ENCODE data around the gene PTTG2. TPM values are rescaled to one million over a fixed set of nuclear protein-coding genes. Genes with fewer than 3 reads are reported as not detected.
A peak's percentile ranks its signal among the peaks of the same experiment; 100 is the strongest.

The PTTG2 gene
- total RNA-seq, 2 donors from 2014 or later: not detected

- no peak for TF ChIP-seq CTCF (conservative IDR thresholded peaks at IDR 0.05)
- no peaks in the 10 kb centered on the region for H3K9me3 ChIP-seq (ENCODE audit: control insufficient read depth, low read length)
- H3K27me3 Mint-ChIP-seq (ENCODE audit: insufficient read depth): no peaks in the 10 kb centered on the region
- no peaks in the 10 kb centered on the region for H3K27me3 ChIP-seq (ENCODE audit: control insufficient read depth, insufficient read depth, low read length, poor library complexity, severe bottlenecking)
- no peak overlapping the region for H3K27ac Mint-ChIP-seq
- no peaks in the 10 kb centered on the region for H3K4me1 ChIP-seq (ENCODE audit: control insufficient read depth, insufficient read depth, low read length)
- H3K4me1 Mint-ChIP-seq: no peaks in the 10 kb centered on the region
- H3K9ac ChIP-seq (ENCODE audit: extremely low read depth, low read length, poor library complexity, severe bottlenecking): no peak overlapping the region
- no peak for DNase-seq
- H3K4me3 Mint-ChIP-seq: no peak overlapping the region
- H3K36me3 Mint-ChIP-seq (ENCODE audit: low read depth): no peaks in the 10 kb centered on the region
- no peak overlapping the region for H3K4me3 ChIP-seq (ENCODE audit: low read length)
- peaks cover 2% of the 10 kb centered on the region for H3K9me3 Mint-ChIP-seq
- H3K27ac ChIP-seq (ENCODE audit: low read depth, low read length): no peak overlapping the region
- WGBS, 2 experiments (ENCODE audit: insufficient coverage in 1 of 2, insufficient read length in 1 of 2): 91 to 94% methylated on average over 4 to 5 of the region's 5 CpGs
- H3K36me3 ChIP-seq (ENCODE audit: control insufficient read depth, insufficient read depth, low read length): no peaks in the 10 kb centered on the region
Observed at GRCh38 chr4:37967736-37968135, 7.5 kb downstream of the PTTG2 start.

- Histone ChIP-seq H3K9me3 (ENCODE audit: control insufficient read depth, low read length) (no peaks in the 10 kb centered on the region), H3K9ac (ENCODE audit: extremely low read depth, low read length, poor library complexity, severe bottlenecking) (no peak overlapping the region), H3K27me3 (ENCODE audit: control insufficient read depth, insufficient read depth, low read length, poor library complexity, severe bottlenecking) (no peaks in the 10 kb centered on the region), H3K4me3 (ENCODE audit: low read length) (no peak overlapping the region), H3K27ac (ENCODE audit: low read depth, low read length) (no peak overlapping the region), H3K4me1 (ENCODE audit: control insufficient read depth, insufficient read depth, low read length) (no peaks in the 10 kb centered on the region), H3K36me3 (ENCODE audit: control insufficient read depth, insufficient read depth, low read length) (no peaks in the 10 kb centered on the region)
- Mint-ChIP-seq H3K27ac (no peak overlapping the region), H3K4me1 (no peaks in the 10 kb centered on the region), H3K9me3 (peaks cover 2% of the 10 kb centered on the region), H3K27me3 (ENCODE audit: insufficient read depth) (no peaks in the 10 kb centered on the region), H3K4me3 (no peak overlapping the region), H3K36me3 (ENCODE audit: low read depth) (no peaks in the 10 kb centered on the region)
- TF ChIP-seq CTCF (conservative IDR thresholded peaks at IDR 0.05): no peak
- 85 to 86% methylated on average over 3 of the region's 3 CpGs for WGBS, 2 experiments (ENCODE audit: insufficient coverage in 1 of 2, insufficient read length in 1 of 2)
- no peak for DNase-seq
Observed at GRCh38 chr4:37968747-37969146, 8.5 kb downstream of the PTTG2 start.

- DNase-seq: peak; percentile 70
- H3K36me3 Mint-ChIP-seq (ENCODE audit: low read depth): no peaks in the 10 kb centered on the region
- H3K9ac ChIP-seq (ENCODE audit: extremely low read depth, low read length, poor library complexity, severe bottlenecking): no peak overlapping the region
- no peaks in the 10 kb centered on the region for H3K4me1 Mint-ChIP-seq
- 94 to 100% methylated on average over 1 of the region's 1 CpG for WGBS, 2 experiments (ENCODE audit: insufficient coverage in 1 of 2, insufficient read length in 1 of 2)
- H3K27me3 ChIP-seq (ENCODE audit: control insufficient read depth, insufficient read depth, low read length, poor library complexity, severe bottlenecking): no peaks in the 10 kb centered on the region
- H3K4me3 Mint-ChIP-seq: no peak overlapping the region
- H3K4me1 ChIP-seq (ENCODE audit: control insufficient read depth, insufficient read depth, low read length): no peaks in the 10 kb centered on the region
- no peaks in the 10 kb centered on the region for H3K36me3 ChIP-seq (ENCODE audit: control insufficient read depth, insufficient read depth, low read length)
- no peak overlapping the region for H3K27ac ChIP-seq (ENCODE audit: low read depth, low read length)
- peak; percentile 56 for TF ChIP-seq CTCF (conservative IDR thresholded peaks at IDR 0.05)
- H3K9me3 ChIP-seq (ENCODE audit: control insufficient read depth, low read length): no peaks in the 10 kb centered on the region
- H3K4me3 ChIP-seq (ENCODE audit: low read length): no peak overlapping the region
- H3K27ac Mint-ChIP-seq: no peak overlapping the region
- H3K9me3 Mint-ChIP-seq: peaks cover 9% of the 10 kb centered on the region
- H3K27me3 Mint-ChIP-seq (ENCODE audit: insufficient read depth): no peaks in the 10 kb centered on the region
Observed at GRCh38 chr4:37970702-37971101, 10.5 kb downstream of the PTTG2 start.

All from endodermal cell (in vitro differentiated cells).